Smooth muscle cell (in vitro differentiated cells): Measurements from ENCODE around the gene VPS13D. TPM values are rescaled to one million over a fixed set of nuclear protein-coding genes. Genes with fewer than 3 reads are reported as not detected.

ENCODE experiments used
- DNase-seq: peaks from one replicate; lab custom pipeline; 2025; ENCODE audit not compliant: unreplicated experiment; lab: John Stamatoyannopoulos, UW
- H2AFZ ChIP-seq: fragments of 200-600 bp; sonication (generic); 2 replicates; pipeline ENCODE4 v1.6.0; 2016; ENCODE audit warnings: antibody characterized with exemption, low read depth, mild to moderate bottlenecking
- H3F3A ChIP-seq: fragments of 200-600 bp; sonication (generic); 2 replicates; pipeline ENCODE4 v1.6.0; 2017; ENCODE audit warnings: antibody characterized with exemption, low read depth
- H3K27ac ChIP-seq: fragments of 200-600 bp; sonication (generic); 2 replicates; pipeline ENCODE4 v1.5.1; 2016; ENCODE audit warnings: low read depth, mild to moderate bottlenecking
- H3K27me3 ChIP-seq: fragments of 200-600 bp; sonication (generic); 2 replicates; pipeline ENCODE4 v1.6.1; 2016; ENCODE audit warnings: low read depth, mild to moderate bottlenecking
- H3K36me3 ChIP-seq: fragments of 200-600 bp; sonication (generic); 2 replicates; pipeline ENCODE4 v1.5.1; 2016; ENCODE audit warnings: low read depth
- H3K4me1 ChIP-seq: fragments of 200-600 bp; sonication (generic); 2 replicates; pipeline ENCODE4 v1.5.1; 2016; ENCODE audit warnings: low read depth
- H3K4me2 ChIP-seq: fragments of 200-600 bp; sonication (generic); 2 replicates; pipeline ENCODE4 v1.6.0; 2016; ENCODE audit warnings: mild to moderate bottlenecking
- H3K4me3 ChIP-seq: fragments of 200-600 bp; sonication (generic); 2 replicates; pipeline ENCODE4 v1.5.1; 2016; ENCODE audit warnings: mild to moderate bottlenecking
- H3K79me2 ChIP-seq: fragments of 200-600 bp; sonication (generic); 2 replicates; pipeline ENCODE4 v1.6.0; 2016; ENCODE audit warnings: low read depth, mild to moderate bottlenecking
- H3K9ac ChIP-seq: fragments of 200-600 bp; sonication (generic); 2 replicates; pipeline ENCODE4 v1.6.0; 2016; ENCODE audit warnings: low read depth
- H3K9me3 ChIP-seq: fragments of 200-600 bp; sonication (generic); replicated peaks from 2 replicates; pipeline ENCODE4 v1.5.1; 2016; ENCODE audit warnings: low read depth
- H4K20me1 ChIP-seq: fragments of 200-600 bp; sonication (generic); 2 replicates; pipeline ENCODE4 v1.6.0; 2016; ENCODE audit warnings: low read depth
- CTCF ChIP-seq: fragments of 200-600 bp; sonication (generic); IDR thresholded peaks from 2 replicates; pipeline ENCODE4 v1.5.1; 2017; ENCODE audit warnings: borderline replicate concordance, mild to moderate bottlenecking, antibody characterized with exemption; ENCODE audit not compliant: insufficient read depth, poor library complexity, severe bottlenecking
- WGBS: methylation state at CpG from one replicate; pipeline ENCODE4 v1.1.7; 2016; ENCODE audit warnings: low lambda C conversion rate; 5-methylcytosine and 5-hydroxymethylcytosine counted together
- polyA plus RNA-seq: library from polyadenylated mRNA; unstranded; fragments of >200 nt; fragmentation: Nextera tagmentation; extraction: Ambion mirVana; gene quantifications from 2 replicates; pipeline ENCODE4 v1.2.1, GENCODE V29; 2016
- total RNA-seq: library from RNA; depleted of rRNA; stranded (reverse); fragments of >200 nt; gene quantifications from 2 replicates; pipeline ENCODE4 v1.2.3, GENCODE V29; 2014

The VPS13D gene
- total and polyA plus RNA-seq, 2 experiments from 2014 or later = 3.5 to 20.0 TPM

- H3F3A ChIP-seq = no peaks in the 10 kb centered on the region
- no peaks in the 10 kb centered on the region for H3K9me3 ChIP-seq
- H3K79me2 ChIP-seq = no peaks in the 10 kb centered on the region
- H2AFZ ChIP-seq = no peak overlapping the region
- no peak for DNase-seq
- H3K4me3 ChIP-seq = no peak overlapping the region
- no peaks in the 10 kb centered on the region for H4K20me1 ChIP-seq
- no peaks in the 10 kb centered on the region for H3K36me3 ChIP-seq
- H3K9ac ChIP-seq = no peak overlapping the region
- peaks cover 2% of the 10 kb centered on the region for H3K4me1 ChIP-seq
- no peak overlapping the region for H3K4me2 ChIP-seq
- no peaks in the 10 kb centered on the region for H3K27me3 ChIP-seq
- H3K27ac ChIP-seq = no peak overlapping the region
- no peak for TF ChIP-seq CTCF
These were observed 321.8 kb downstream of the VPS13D start for GRCh38 chr1:12551584-12551983.

- no peaks in the 10 kb centered on the region for H3K79me2 ChIP-seq
- TF ChIP-seq CTCF = no peak
- no peak overlapping the region for H3K4me3 ChIP-seq
- WGBS = 89% methylated on average over 27 of the region's 27 CpGs
- no peak overlapping the region for H3K27ac ChIP-seq
- H3K4me2 ChIP-seq = no peak overlapping the region
- H3K36me3 ChIP-seq = no peaks in the 10 kb centered on the region
- H3F3A ChIP-seq = no peaks in the 10 kb centered on the region
- H2AFZ ChIP-seq = no peak overlapping the region
- H3K9ac ChIP-seq = no peak overlapping the region
- no peaks in the 10 kb centered on the region for H3K27me3 ChIP-seq
- no peaks in the 10 kb centered on the region for H3K9me3 ChIP-seq
- no peaks in the 10 kb centered on the region for H4K20me1 ChIP-seq
- H3K4me1 ChIP-seq = peaks cover 7% of the 10 kb centered on the region
- DNase-seq = no peak
These were observed 322.5 kb downstream of the VPS13D start for GRCh38 chr1:12552111-12552888.

- H3K27ac ChIP-seq = no peak overlapping the region
- WGBS = 88% methylated on average over 16 of the region's 16 CpGs
- H3K36me3 ChIP-seq = no peaks in the 10 kb centered on the region
- no peaks in the 10 kb centered on the region for H3K27me3 ChIP-seq
- H3K4me3 ChIP-seq = no peak overlapping the region
- no peaks in the 10 kb centered on the region for H3F3A ChIP-seq
- H2AFZ ChIP-seq = no peak overlapping the region
- no peak overlapping the region for H3K4me2 ChIP-seq
- H3K9ac ChIP-seq = no peak overlapping the region
- H3K79me2 ChIP-seq = no peaks in the 10 kb centered on the region
- no peaks in the 10 kb centered on the region for H3K9me3 ChIP-seq
- no peak for DNase-seq
- H3K4me1 ChIP-seq = peaks cover 7% of the 10 kb centered on the region
- no peak for TF ChIP-seq CTCF
- H4K20me1 ChIP-seq = no peaks in the 10 kb centered on the region
These were observed 323.4 kb downstream of the VPS13D start for GRCh38 chr1:12552951-12553921.
